IPS-18a (cell line): ENCODE measurements around the gene ARHGEF10L.

ENCODE experiments used
- H3K27ac ChIP-seq: one replicate; pipeline ENCODE4 v1.5.1; 2013; ENCODE audit warnings: low read length
- H3K27me3 ChIP-seq: one replicate; pipeline ENCODE4 v1.6.1; 2013; ENCODE audit warnings: mild to moderate bottlenecking, low read length; ENCODE audit not compliant: control insufficient read depth, insufficient read depth
- H3K36me3 ChIP-seq: one replicate; pipeline ENCODE4 v1.6.1; 2013; ENCODE audit warnings: low read depth, low read length; ENCODE audit not compliant: control insufficient read depth
- H3K4me1 ChIP-seq: one replicate; pipeline ENCODE4 v1.6.1; 2013; ENCODE audit warnings: low read depth, low read length; ENCODE audit not compliant: control insufficient read depth
- H3K4me3 ChIP-seq: one replicate; pipeline ENCODE4 v1.5.1; 2013; ENCODE audit warnings: low read length
- H3K9ac ChIP-seq: one replicate; pipeline ENCODE4 v1.6.1; 2013; ENCODE audit warnings: mild to moderate bottlenecking, low read length, moderate library complexity
- H3K9me3 ChIP-seq: one replicate; pipeline ENCODE4 v1.6.1; 2013; ENCODE audit warnings: low read depth, low read length; ENCODE audit not compliant: control insufficient read depth

ARHGEF10L gene

GRCh38 chr1:17540255-17541001, 930 bp downstream of the ARHGEF10L start:
- Histone ChIP-seq H3K27me3 (no peaks in the 10 kb centered on the region), H3K4me3 (peak overlapping the region; percentile 83), H3K9ac (peak overlapping the region; percentile 89), H3K27ac (peak overlapping the region; percentile 66), H3K9me3 (no peaks in the 10 kb centered on the region), H3K36me3 (no peaks in the 10 kb centered on the region), H3K4me1 (peaks cover 19% of the 10 kb centered on the region)

DNA sequence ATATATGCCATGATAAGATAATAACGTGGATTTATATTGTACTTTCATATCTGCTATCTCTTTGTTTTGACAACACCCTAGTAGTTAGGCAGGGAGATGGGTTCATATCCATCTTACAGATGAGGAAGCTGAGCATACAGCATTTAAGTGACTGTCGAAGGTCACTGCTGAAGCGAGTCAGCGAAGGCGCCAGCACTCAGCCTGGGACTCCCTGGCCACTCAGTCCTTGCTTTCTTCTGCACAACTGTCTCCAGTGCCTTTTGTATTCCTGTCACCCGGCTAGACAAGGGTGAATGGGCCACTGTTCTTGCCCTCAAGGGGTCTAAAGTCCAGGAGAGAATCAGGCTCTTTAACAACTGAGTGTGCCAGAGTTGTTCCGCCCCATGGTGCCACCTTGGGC, 3.1 kb downstream of the ARHGEF10L start:
- Histone ChIP-seq H3K9ac (no peak overlapping the region), H3K36me3 (no peaks in the 10 kb centered on the region), H3K4me1 (peaks cover 39% of the 10 kb centered on the region), H3K27ac (no peak overlapping the region), H3K4me3 (no peak overlapping the region), H3K27me3 (no peaks in the 10 kb centered on the region), H3K9me3 (no peaks in the 10 kb centered on the region)

DNA sequence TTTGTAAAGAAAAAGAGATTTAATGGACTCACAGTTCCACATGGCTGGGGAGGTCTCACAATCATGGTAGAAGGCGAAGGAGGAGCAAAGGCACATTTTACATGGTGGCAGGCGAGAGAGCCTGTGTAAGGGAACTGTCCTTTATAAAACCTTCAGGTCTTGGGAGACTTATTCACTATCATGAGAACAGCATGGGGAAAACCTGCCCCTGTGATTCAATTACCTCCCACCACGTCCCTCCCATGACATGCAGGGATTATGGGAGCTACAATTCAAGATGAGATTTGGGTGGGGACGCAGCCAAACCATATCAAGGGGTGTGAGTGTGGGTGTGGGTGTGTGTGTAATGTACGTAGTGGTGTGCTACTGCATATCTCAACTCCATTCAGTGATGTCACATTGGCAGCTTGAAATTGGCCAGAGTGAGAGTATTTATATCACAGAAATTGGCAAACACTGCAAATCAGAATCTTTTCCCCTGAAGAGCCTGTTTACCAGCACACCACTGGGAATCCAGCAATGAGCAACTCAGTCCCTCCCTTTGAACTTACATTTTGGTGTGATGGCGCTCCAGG, 5.4 kb downstream of the ARHGEF10L start:
- H3K36me3 ChIP-seq: no peaks in the 10 kb centered on the region
- H3K9me3 ChIP-seq: no peaks in the 10 kb centered on the region
- H3K4me3 ChIP-seq: no peak overlapping the region
- no peaks in the 10 kb centered on the region for H3K27me3 ChIP-seq
- H3K9ac ChIP-seq: no peak overlapping the region
- H3K4me1 ChIP-seq: peaks cover 38% of the 10 kb centered on the region
- H3K27ac ChIP-seq: no peak overlapping the region

DNA sequence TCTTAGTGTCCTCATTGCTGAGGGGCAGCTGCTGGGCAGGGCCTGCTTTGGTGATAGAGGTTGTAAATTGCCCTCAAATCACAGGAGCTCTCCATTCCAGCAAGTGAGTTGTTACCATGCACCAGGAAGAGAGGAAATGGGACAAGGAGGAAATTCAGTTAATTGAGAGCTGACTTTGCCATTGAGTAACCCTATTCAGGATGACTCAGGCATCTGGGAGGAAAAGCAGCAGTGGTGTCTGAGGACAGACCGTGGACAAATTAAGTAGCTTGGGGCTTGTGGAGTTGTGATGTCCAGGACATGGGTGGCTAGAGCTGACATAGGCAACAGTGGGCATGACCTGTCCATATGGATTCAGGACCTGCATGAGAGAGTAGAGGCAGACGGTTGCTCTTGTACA, 5.9 kb downstream of the ARHGEF10L start:
- Histone ChIP-seq H3K4me1 (peaks cover 39% of the 10 kb centered on the region), H3K9ac (no peak overlapping the region), H3K27ac (no peak overlapping the region)

DNA sequence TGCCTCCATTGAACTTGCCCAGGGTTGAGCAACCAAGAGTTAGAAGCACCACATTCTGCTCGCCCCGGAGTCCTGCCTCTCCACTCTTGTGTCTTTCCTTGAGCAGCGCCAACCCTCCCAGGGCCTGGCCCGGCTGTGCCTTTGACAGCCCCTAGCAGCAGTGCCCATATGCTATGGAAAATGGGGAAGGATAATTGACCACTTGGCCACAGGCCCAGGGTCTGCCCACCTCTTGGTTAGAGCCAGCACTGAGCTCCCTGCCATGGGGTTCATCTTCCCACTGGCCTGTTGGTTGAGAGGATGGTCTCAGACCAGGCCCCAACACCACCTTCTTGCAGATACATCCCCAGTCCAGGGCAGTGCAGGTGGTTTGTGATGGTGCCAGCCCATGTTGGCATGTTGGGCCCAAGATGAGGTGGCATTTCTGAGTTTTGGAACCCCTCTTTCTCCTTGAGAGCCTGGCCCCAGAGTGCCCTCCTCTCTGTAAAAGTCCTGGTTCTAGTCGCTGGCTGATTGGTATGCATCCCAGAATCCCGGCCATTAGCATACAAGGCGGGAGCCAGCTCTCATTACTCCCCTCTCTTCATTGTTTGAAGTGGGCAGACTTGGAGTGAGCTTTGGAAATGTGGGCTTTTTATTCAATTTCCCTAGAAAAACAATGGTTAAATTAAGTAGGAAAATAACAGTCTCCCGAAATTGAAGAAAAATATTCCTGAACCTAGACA, 7.6 kb downstream of the ARHGEF10L start:
- peak overlapping the region; percentile 64 for H3K27ac ChIP-seq
- H3K36me3 ChIP-seq: no peaks in the 10 kb centered on the region
- H3K9ac ChIP-seq: peak overlapping the region; percentile 38
- peaks cover 49% of the 10 kb centered on the region for H3K4me1 ChIP-seq
- no peak overlapping the region for H3K4me3 ChIP-seq
- no peaks in the 10 kb centered on the region for H3K9me3 ChIP-seq
- H3K27me3 ChIP-seq: no peaks in the 10 kb centered on the region

More for the DNA sequence above, 5.9 kb downstream of the ARHGEF10L start:
- no peaks in the 10 kb centered on the region for H3K27me3 ChIP-seq
- no peak overlapping the region for H3K4me3 ChIP-seq
- H3K36me3 ChIP-seq: no peaks in the 10 kb centered on the region
- H3K9me3 ChIP-seq: no peaks in the 10 kb centered on the region

DNA sequence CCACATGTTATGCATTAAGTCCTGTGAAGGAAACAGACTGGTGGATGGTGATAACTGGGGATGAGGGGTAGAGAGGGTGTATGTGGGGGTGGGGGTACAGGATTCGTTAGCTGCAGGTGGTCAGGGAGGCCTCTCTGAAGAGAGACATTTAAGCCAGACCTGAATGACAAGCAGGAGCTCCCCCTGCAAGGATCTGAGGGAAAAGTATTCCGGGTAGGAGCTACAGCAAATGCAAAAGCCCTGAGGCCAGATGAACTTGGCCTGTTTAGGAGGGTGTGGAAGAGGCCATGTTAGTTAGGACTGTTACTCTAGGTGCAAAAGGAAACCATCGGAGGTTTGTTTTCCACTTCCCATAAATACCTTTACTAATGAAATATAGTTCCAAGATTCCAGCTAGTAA, 9.9 kb downstream of the ARHGEF10L start:
- H3K9me3 ChIP-seq: no peaks in the 10 kb centered on the region
- no peak overlapping the region for H3K27ac ChIP-seq
- H3K36me3 ChIP-seq: no peaks in the 10 kb centered on the region
- no peak overlapping the region for H3K4me3 ChIP-seq
- no peaks in the 10 kb centered on the region for H3K27me3 ChIP-seq
- H3K4me1 ChIP-seq: peaks cover 55% of the 10 kb centered on the region
- no peak overlapping the region for H3K9ac ChIP-seq

- no peaks in the 10 kb centered on the region for H3K36me3 ChIP-seq
- H3K27me3 ChIP-seq: no peaks in the 10 kb centered on the region
- H3K9ac ChIP-seq: no peak overlapping the region
- H3K4me1 ChIP-seq: peaks cover 52% of the 10 kb centered on the region
- peak overlapping the region; percentile 21 for H3K4me3 ChIP-seq
- H3K27ac ChIP-seq: no peak overlapping the region
- no peaks in the 10 kb centered on the region for H3K9me3 ChIP-seq
Measured at GRCh38 chr1:17550729-17551584, 11.5 kb downstream of the ARHGEF10L start.

DNA sequence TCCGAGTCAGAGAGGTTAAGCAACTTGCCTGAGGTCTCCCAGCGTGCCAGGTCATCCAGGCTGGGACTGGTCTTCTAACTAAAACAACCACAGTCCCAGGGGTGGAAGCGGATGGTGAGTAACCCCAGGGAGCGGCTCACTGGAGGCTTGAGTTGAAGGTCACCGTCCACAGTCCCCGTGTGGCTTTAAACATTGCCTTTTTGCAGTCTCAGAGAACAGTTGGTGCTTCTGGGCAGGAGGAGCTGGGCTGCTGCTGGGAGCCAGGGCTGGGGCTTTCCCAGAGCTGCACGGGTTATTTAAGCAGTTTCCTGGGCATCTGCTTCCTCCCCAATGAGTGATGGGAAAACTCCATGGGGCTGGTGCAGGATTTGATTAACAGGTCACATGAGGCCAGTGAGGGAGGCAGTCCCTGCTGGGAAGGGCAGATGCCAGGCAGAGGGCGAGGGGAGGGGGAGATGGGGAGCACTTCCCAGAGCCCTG, 12.3 kb downstream of the ARHGEF10L start:
- peaks cover 49% of the 10 kb centered on the region for H3K4me1 ChIP-seq
- no peak overlapping the region for H3K27ac ChIP-seq
- H3K9ac ChIP-seq: peak overlapping the region; percentile 18

GRCh38 chr1:17553975-17554700, 14.6 kb downstream of the ARHGEF10L start:
- Histone ChIP-seq H3K9ac (no peak overlapping the region), H3K36me3 (no peaks in the 10 kb centered on the region), H3K9me3 (no peaks in the 10 kb centered on the region), H3K27ac (no peak overlapping the region), H3K27me3 (no peaks in the 10 kb centered on the region), H3K4me1 (peaks cover 50% of the 10 kb centered on the region), H3K4me3 (no peak overlapping the region)

More for the DNA sequence above, 12.3 kb downstream of the ARHGEF10L start:
- Histone ChIP-seq H3K36me3 (no peaks in the 10 kb centered on the region), H3K4me3 (no peak overlapping the region), H3K9me3 (no peaks in the 10 kb centered on the region), H3K27me3 (no peaks in the 10 kb centered on the region)

GRCh38 chr1:17554954-17555353, 15.5 kb downstream of the ARHGEF10L start:
- H3K4me1 ChIP-seq: peaks cover 46% of the 10 kb centered on the region
- no peaks in the 10 kb centered on the region for H3K9me3 ChIP-seq
- no peaks in the 10 kb centered on the region for H3K36me3 ChIP-seq
- no peak overlapping the region for H3K9ac ChIP-seq
- no peak overlapping the region for H3K27ac ChIP-seq
- H3K4me3 ChIP-seq: no peak overlapping the region
- H3K27me3 ChIP-seq: no peaks in the 10 kb centered on the region
